Skeletal muscle satellite cell (primary cell): ENCODE results near the gene MED16.

ENCODE experiments used
- H3K27me3 ChIP-seq: 2 replicates; pipeline ENCODE4 v1.7.0; 2013; ENCODE audit warnings: low read length; ENCODE audit not compliant: control insufficient read depth, insufficient read depth
- H3K36me3 ChIP-seq: 2 replicates; pipeline ENCODE4 v1.7.0; 2013; ENCODE audit warnings: mild to moderate bottlenecking, control low read depth, low read length; ENCODE audit not compliant: insufficient read depth
- H3K4me1 ChIP-seq: 2 replicates; pipeline ENCODE4 v1.7.0; 2013; ENCODE audit warnings: low read length; ENCODE audit not compliant: control insufficient read depth, insufficient read depth
- H3K4me2 ChIP-seq: 2 replicates; pipeline ENCODE4 v1.7.0; 2013; ENCODE audit warnings: mild to moderate bottlenecking, low read length
- H3K4me3 ChIP-seq: 2 replicates; pipeline ENCODE4 v1.7.0; 2013; ENCODE audit warnings: low read length
- H3K9ac ChIP-seq: 2 replicates; pipeline ENCODE4 v1.7.0; 2013; ENCODE audit warnings: mild to moderate bottlenecking, low read depth, low read length, moderate library complexity
- H3K9me3 ChIP-seq: replicated peaks from 2 replicates; pipeline ENCODE4 v1.7.0; 2013; ENCODE audit warnings: mild to moderate bottlenecking, control low read depth, low read length

Gene MED16

DNA sequence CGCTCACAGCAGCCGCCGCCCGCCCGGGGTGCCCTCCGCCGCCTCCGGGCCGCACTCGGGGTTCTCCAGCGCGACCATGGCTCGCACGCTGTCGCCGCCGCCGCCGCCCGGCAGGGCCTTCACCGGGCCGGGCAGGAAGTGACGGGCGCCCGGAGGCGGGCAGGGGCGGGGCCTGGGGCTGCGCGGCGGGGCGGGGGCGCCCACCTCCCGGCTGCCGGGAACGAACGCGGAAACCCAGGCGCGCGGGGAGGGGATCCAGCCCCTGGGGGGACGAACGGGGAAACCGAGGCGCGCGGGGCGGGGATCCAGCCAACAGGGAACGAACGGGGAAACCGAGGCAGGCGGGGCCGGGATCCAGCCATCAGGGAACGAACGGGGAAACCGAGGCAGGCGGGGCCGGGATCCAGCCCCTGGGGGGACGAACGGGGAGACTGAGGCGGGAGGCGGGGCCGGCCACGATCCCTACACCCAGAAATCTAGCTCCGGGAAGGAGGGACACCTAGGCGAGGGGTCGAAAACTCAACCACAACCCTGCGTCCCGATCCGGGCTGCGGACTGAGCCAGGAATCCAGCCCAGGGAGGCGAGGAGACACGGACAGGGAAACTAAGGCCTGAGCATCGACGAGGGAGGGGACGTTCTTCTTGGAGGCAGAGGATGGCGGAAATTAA lies 20.2 kb upstream of the MED16 start, which contains the start of gene R3HDM4:
Gene R3HDM4, minus strand, starts transcription at position 140 of the 669 bp plus-strand sequence. Its CDS starts 62 bp downstream, at position 78.
- no peaks in the 10 kb centered on the region for H3K9me3 ChIP-seq
- peaks cover 21% of the 10 kb centered on the region for H3K4me1 ChIP-seq
- no peaks in the 10 kb centered on the region for H3K36me3 ChIP-seq
- H3K4me2 ChIP-seq = peak within 1 kb of the TSS; percentile 82
- peak within 1 kb of the TSS; percentile 95 for H3K4me3 ChIP-seq
- H3K27me3 ChIP-seq = peaks cover 12% of the 10 kb centered on the region
- H3K9ac ChIP-seq = peak within 1 kb of the TSS; percentile 94

DNA sequence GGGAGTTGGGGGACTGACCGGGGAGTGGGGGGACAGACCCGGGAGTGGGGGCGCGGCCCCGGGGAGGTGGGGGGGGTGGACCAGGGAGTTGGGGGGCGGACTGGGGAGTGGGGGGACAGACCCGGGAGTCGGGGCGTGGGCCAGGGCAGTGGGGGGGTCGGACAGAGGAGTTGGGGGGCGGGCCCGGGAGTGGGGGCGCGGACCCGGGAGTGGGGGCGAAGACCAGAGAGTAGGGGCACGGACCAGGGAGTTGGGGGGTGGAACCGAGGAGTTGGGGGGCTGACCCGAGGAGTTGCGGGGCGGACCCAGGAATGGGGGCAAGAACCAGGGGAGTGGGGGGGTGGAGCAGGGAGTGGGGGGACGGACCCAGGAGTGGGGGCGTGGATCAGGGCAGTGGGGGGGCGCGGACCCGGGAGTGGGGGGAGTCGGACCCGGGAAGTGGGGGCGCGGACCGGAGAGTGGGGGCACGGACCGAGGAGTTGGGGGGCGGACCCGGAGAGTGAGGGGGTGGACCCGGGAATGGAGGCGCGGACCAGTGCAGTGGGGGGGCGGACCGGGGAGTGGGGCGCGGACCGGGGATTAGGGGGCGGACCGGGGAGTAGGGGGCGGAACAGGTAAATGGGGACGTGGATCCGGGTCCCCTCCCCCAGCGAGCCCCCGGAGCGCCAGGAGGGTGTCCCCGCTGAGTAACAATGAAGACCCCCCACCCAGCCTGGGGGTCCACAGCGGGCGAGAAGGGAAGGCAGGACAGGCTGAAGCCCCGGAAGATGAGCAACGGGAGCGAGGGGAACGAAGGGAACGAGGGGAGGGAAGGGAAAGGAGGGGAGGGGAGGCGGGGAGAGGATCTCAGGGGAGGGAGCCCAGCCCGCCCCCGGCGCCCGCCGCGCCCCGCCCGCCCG lies 19.4 kb upstream of the MED16 start:
- H3K9me3 ChIP-seq = no peaks in the 10 kb centered on the region
- peaks cover 15% of the 10 kb centered on the region for H3K4me1 ChIP-seq
- H3K4me3 ChIP-seq = peak overlapping the region; percentile 95
- no peaks in the 10 kb centered on the region for H3K36me3 ChIP-seq
- H3K27me3 ChIP-seq = peaks cover 4% of the 10 kb centered on the region
- peak overlapping the region; percentile 82 for H3K4me2 ChIP-seq
- H3K9ac ChIP-seq = peak overlapping the region; percentile 94

DNA sequence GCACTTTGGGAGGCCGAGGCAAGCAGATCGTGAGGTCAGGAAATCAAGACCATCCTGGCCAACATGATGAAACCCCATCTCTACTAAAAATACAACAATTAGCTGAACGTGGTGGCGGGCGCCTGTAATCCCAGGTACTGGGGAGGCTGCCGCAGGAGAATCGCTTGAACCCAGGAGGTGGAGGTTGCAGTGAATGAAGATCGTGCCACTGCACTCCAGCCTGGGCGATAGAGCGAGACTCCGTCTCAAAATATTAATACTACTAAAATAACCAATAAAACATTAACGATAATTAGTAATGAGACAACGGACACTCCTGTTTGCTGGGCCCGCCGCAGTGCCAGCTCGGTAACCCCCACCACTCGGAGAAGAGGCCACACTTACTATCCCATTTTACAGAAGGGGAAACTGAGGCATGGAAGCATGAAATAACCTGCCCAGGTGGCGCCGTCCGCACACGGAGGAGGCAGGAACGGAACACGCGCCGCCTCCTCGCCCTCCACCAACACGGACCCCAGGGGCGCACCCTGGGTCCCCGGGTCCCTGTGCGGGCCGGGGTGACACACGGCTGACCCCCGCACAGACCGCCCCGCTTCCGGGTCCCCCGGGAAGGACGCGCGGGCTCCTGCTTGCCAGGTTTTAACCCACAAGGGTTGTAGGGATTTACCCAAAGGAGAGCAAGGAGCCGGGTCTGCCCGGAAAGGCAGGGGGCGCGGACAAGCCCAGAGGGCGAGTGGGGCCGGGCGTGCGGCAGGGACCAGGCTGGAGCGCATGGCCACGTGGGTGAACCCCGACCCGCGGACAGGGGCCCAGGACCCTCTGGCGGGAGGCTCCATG lies 18.4 kb upstream of the MED16 start:
- H3K9me3 ChIP-seq = no peaks in the 10 kb centered on the region
- H3K27me3 ChIP-seq = no peaks in the 10 kb centered on the region
- H3K9ac ChIP-seq = no peak overlapping the region
- H3K4me2 ChIP-seq = peak overlapping the region; percentile 25
- H3K36me3 ChIP-seq = no peaks in the 10 kb centered on the region
- H3K4me1 ChIP-seq = peaks cover 11% of the 10 kb centered on the region
- no peak overlapping the region for H3K4me3 ChIP-seq

DNA sequence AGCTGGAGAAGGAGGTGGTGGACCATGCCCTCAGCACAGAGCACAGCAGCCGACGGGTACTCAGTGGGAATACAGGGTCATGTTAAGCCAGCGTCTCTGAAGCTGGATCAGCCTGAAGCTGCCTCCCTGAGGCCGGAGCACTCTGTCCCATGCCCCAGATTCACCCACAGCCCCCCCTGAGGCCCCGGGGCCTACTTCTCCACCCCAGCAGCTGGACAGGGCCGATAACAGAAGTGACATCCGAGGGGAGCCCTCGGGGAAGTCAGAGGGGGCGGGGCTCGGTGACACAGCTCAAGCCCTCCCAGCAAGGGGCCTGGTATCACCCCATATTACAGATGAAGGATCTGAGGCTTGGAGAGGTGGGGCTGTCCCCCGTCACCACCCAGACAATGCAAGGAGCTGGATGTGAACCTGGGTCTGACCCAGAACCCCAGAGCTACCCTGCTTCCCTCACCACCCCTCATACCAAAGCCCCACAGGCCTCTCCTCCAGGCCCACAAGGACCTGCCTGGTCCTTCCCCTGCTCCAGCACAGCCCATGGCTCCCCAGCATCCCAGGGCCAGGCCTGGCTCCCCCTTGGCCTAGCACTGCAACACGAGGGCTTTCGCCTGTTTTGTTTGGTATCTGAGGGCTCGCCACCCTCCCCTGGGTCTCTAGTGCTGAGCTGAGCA lies 14.3 kb upstream of the MED16 start:
- Histone ChIP-seq H3K9ac (no peak overlapping the region), H3K4me2 (no peak overlapping the region), H3K4me1 (peaks cover 19% of the 10 kb centered on the region), H3K4me3 (no peak overlapping the region), H3K36me3 (no peaks in the 10 kb centered on the region), H3K9me3 (no peaks in the 10 kb centered on the region), H3K27me3 (no peaks in the 10 kb centered on the region)

DNA sequence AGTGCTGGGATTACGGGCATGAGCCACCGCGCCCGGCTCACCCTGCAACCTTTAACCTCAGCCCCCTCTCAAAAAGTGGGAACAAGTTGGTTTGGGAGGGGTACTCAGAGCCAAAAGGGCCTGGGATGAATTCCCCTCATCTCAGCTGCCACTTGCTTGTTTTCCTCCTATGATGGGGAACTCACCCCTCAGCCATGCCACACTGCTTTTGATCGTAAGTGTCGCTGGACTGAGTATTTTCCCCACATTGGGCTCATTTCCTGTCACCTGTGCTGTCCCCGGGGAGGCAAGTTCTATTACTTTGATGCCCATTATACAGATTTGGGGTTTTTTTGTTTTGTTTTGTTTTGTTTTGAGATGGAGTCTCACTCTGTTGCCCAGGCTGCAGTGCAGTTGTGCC lies 13.5 kb upstream of the MED16 start:
- no peak overlapping the region for H3K4me3 ChIP-seq
- no peaks in the 10 kb centered on the region for H3K9me3 ChIP-seq
- H3K4me1 ChIP-seq = peaks cover 19% of the 10 kb centered on the region
- no peak overlapping the region for H3K9ac ChIP-seq
- H3K36me3 ChIP-seq = peaks cover 6% of the 10 kb centered on the region
- no peaks in the 10 kb centered on the region for H3K27me3 ChIP-seq
- H3K4me2 ChIP-seq = no peak overlapping the region

DNA sequence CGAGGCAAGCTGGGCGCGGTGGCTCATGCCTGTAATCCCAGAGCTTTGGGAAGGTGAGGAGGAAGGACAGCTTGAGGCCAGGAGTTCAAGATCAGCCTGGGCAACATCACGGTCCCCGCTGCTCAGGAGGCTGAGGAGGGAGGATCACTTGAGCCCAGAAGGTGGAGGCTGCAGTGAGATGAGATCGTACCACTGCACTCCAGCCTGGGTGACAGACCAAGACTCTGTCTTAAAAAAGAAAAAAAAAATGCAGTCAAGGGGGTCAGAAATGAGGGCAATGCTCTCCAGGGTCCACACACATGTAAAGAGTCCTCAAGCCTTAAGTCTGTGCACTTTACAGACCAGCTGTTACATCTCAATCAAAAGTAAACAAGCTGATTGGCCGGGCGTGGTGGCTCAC lies 11.6 kb upstream of the MED16 start:
- peaks cover 19% of the 10 kb centered on the region for H3K4me1 ChIP-seq
- no peak overlapping the region for H3K4me3 ChIP-seq
- no peaks in the 10 kb centered on the region for H3K27me3 ChIP-seq
- peaks cover 12% of the 10 kb centered on the region for H3K36me3 ChIP-seq
- no peak overlapping the region for H3K4me2 ChIP-seq
- no peaks in the 10 kb centered on the region for H3K9me3 ChIP-seq
- H3K9ac ChIP-seq = no peak overlapping the region

DNA sequence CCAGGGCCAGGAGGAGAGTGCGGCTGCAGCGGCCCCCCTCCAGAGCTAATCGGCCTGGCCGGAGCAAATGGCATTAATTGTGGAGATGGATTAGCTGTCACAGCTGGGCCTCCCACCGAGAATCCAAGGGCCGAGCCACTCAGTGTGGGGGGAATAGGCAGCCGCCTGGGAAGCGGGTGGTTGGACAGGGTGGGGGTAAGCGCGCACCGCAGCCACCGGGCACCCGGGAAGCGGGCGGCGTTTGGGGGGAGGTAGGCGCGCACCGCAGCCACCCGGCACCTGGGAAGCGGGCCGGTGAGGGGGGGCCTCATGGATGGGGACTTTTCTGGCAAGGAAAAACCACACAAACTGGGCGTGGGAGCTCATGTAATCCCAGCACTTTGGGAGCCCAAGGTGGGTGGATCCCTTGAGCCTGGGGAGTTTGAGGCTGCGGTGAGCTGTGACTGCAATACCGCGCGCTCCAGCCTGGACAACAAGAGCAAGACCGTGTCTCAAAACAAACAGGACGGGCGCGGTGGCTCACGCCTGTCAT lies 10.3 kb upstream of the MED16 start:
- Histone ChIP-seq H3K9ac (no peak overlapping the region), H3K9me3 (no peaks in the 10 kb centered on the region), H3K27me3 (no peaks in the 10 kb centered on the region), H3K4me2 (no peak overlapping the region), H3K36me3 (peaks cover 19% of the 10 kb centered on the region), H3K4me1 (peaks cover 12% of the 10 kb centered on the region), H3K4me3 (no peak overlapping the region)

DNA sequence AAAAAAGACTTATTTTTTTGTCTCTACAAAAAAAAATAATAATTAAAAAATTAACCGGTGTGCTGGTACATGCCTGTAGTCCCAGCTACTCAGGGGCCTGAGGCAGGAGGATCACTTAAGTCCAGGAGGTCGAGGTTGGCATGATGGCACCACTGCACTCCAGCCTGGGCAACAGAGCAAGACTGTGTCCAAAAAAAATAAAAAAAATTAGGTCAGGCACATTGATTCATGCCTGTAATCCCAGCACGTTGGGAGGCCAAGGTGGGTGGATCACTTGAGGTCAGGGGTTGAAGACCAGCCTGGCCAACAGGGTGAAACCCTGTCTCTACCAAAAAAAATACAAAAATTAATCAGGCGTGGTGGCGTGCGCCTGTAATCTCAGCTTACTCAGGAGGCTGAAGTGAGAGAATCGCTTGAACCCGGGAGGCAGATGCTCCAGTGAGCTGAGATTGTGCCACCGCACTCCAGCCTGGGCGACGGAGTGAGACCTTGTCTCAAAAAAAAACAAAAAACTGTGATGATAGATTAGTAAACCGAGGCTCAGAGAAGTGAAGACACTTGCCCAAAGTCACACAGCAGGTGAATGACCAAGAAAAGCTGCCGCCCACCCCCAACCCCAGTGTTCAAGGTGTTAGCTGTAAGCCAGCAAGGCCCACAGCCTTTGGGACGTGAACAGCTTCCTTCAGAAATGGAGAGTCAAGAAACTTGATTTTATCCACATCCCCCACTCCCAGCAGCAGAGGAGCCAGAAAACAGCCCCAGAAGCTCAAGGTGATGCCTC lies 9.6 kb upstream of the MED16 start:
- no peak overlapping the region for H3K4me3 ChIP-seq
- peaks cover 21% of the 10 kb centered on the region for H3K36me3 ChIP-seq
- H3K4me1 ChIP-seq = peaks cover 12% of the 10 kb centered on the region
- no peak overlapping the region for H3K4me2 ChIP-seq
- no peaks in the 10 kb centered on the region for H3K9me3 ChIP-seq
- H3K27me3 ChIP-seq = no peaks in the 10 kb centered on the region
- no peak overlapping the region for H3K9ac ChIP-seq

DNA sequence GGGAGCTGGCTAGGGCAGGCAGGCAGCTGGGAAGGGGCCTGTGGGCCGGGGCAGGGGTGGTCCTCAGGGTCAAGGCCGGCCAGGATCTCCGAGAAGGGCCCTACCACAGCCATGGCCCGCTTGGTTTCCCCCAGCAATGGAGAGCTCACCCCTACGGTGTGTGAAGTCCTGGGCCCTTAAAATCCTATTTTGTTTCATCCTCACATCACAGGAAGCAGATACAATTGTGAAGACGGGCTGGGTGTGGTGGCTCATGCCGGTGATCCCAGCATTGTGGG lies 9.0 kb upstream of the MED16 start:
- H3K4me3 ChIP-seq = no peak overlapping the region
- no peaks in the 10 kb centered on the region for H3K27me3 ChIP-seq
- peaks cover 12% of the 10 kb centered on the region for H3K4me1 ChIP-seq
- H3K4me2 ChIP-seq = no peak overlapping the region
- no peak overlapping the region for H3K9ac ChIP-seq
- no peaks in the 10 kb centered on the region for H3K9me3 ChIP-seq
- peaks cover 26% of the 10 kb centered on the region for H3K36me3 ChIP-seq

DNA sequence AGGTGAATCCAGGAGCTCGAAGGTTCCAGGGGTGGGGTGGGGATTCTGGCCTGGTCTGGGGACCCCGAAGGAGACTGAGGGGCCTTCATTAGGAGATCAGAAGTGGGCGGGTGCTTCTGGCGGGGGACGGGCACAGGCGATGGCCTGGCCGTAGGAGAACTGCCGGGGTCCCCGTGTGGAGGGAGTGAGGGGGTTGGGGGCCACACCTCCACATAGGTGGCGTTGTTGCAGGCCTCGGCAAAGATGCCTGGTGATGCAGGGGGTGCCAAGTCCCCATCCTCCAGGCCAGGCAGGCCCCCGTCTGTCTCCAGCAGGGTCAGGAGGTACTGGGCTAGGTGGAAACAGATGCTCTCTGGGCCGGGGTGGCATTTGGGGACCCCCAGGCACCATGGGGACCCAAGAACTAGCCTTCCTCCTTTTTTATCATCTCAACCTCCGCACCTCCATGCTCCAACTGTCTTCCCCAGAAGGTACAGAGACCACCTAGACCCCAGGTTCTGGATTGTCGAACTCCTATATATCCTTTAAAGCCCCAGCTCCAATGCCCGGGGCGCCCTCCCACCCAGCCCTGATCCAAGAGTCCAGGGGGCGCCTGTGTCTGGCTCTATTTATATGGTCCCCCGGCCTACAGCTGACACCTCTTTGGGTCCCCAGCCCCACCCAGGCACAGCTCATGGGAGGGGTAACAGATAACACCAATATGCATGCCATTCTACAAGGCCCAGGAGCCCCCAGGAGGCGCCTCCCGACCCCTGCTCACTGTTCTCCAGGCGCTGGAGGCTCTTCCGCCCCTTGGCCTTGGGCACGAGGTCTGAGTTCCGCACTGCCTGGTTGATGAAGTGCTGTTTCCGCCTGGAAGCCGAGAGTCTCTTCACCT lies 8.5 kb upstream of the MED16 start:
- H3K27me3 ChIP-seq = no peaks in the 10 kb centered on the region
- no peak overlapping the region for H3K4me2 ChIP-seq
- H3K9ac ChIP-seq = no peak overlapping the region
- no peak overlapping the region for H3K4me3 ChIP-seq
- H3K9me3 ChIP-seq = no peaks in the 10 kb centered on the region
- peaks cover 32% of the 10 kb centered on the region for H3K36me3 ChIP-seq
- peaks cover 12% of the 10 kb centered on the region for H3K4me1 ChIP-seq
